ENCODE data around the gene BTBD9. TPM values are rescaled to one million over a fixed set of nuclear protein-coding genes. Genes with fewer than 3 reads are reported as not detected.

BTBD9 gene
- total RNA-seq, 4 donors from 2014 or later = 10.6 to 16.6 (median 15.1) TPM

- DNase-seq (ENCODE audit: low spot score in 2 of 2) = no peak
- intact Hi-C loops (cut with DNase I; ENCODE audit: low total_unique reads) = no loop called here
- 96 to 98% methylated on average over 8 of the region's 8 CpGs for WGBS, 2 donors
- TF ChIP-seq, protein P1, sequence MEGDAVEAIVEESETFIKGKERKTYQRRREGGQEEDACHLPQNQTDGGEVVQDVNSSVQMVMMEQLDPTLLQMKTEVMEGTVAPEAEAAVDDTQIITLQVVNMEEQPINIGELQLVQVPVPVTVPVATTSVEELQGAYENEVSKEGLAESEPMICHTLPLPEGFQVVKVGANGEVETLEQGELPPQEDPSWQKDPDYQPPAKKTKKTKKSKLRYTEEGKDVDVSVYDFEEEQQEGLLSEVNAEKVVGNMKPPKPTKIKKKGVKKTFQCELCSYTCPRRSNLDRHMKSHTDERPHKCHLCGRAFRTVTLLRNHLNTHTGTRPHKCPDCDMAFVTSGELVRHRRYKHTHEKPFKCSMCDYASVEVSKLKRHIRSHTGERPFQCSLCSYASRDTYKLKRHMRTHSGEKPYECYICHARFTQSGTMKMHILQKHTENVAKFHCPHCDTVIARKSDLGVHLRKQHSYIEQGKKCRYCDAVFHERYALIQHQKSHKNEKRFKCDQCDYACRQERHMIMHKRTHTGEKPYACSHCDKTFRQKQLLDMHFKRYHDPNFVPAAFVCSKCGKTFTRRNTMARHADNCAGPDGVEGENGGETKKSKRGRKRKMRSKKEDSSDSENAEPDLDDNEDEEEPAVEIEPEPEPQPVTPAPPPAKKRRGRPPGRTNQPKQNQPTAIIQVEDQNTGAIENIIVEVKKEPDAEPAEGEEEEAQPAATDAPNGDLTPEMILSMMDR (IDR thresholded peaks at IDR 0.05) = no peak
- TF ChIP-seq POLR2A (IDR thresholded peaks at IDR 0.05) = no peak
- no peak overlapping the region for H3K4me3 ChIP-seq (ENCODE audit: low read depth, poor library complexity, severe bottlenecking)
Measured at GRCh38 chr6:38617856-38618255, 21.9 kb downstream of the BTBD9 start.

DNA sequence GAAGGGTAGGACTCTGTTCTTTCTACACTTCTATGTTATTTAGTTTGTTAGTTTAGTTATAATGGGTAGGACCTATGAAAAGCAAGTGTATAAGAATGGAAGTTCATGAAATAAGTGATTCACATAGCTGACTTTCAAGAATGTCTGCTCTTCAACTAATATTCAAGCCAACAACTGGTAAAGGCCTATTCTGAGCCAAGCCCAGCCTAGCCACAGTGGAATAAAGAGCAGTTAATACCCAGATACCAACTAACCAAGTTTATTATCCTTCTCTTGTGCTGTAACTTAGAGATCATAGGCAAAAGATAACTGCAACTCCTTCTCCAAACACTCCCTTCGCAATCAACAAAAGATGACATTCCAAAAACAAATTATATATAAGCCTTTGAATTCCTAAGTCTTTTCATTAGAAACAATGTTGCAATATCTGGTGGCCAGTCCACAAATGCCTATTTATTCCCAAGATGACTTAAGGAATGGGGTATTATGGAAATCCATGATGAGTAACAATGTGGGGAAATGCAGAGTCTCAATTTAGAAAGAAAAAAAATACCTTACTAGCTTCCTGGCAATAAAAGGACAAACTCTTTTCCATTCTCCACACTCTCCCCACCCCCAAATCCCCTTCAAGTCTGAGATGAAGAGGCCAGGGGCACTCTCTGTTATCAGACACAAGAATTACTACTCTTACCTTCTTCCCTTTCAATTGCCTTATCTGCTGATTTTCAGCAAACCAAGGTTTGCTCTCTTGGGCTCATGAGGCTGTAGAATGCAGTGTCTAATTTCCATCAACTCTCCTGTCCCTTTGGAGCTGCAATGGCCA is 27.4 kb downstream of the BTBD9 start:
- no peak for TF ChIP-seq POLR2A (IDR thresholded peaks at IDR 0.05)
- TF ChIP-seq, protein P1 (IDR thresholded peaks at IDR 0.05) = no peak
- 84 to 89% methylated on average over 1 of the region's 1 CpG for WGBS, 2 donors
- DNase-seq (ENCODE audit: low spot score in 2 of 2) = no peak
- H3K4me3 ChIP-seq (ENCODE audit: low read depth, poor library complexity, severe bottlenecking) = no peak overlapping the region
- intact Hi-C loops (cut with DNase I; ENCODE audit: low total_unique reads) = no loop called here

- no peak overlapping the region for H3K4me3 ChIP-seq (ENCODE audit: low read depth, poor library complexity, severe bottlenecking)
- DNase-seq (ENCODE audit: low spot score in 2 of 2) = no peak
- intact Hi-C loops (cut with DNase I; ENCODE audit: low total_unique reads) = no loop called here
- WGBS, 2 donors = 74 to 76% methylated on average over 6 of the region's 6 CpGs
- TF ChIP-seq, protein P1 (IDR thresholded peaks at IDR 0.05) = no peak
- no peak for TF ChIP-seq POLR2A (IDR thresholded peaks at IDR 0.05)
Measured at GRCh38 chr6:38610050-38610625, 29.6 kb downstream of the BTBD9 start.

DNA sequence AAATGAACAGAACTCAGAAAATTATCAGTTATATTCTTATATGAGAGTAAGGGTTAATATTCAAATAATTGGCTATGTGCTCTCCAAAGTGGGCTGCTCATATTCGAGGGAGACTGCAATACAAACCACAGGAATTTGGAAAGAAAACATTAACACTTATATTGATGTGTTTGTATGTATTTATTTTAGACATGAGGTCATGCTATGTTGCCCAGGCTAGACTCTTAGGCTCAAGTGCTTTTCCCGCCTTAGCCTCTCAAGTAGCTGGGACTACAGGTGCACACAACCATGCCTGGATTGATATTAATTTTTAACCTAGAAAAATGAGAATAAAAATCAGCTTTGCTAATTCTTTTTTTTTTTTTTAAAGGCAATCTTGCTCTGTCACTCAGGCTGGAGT is 35.0 kb downstream of the BTBD9 start:
- intact Hi-C loops (cut with DNase I; ENCODE audit: low total_unique reads) = no loop called here
- no peak overlapping the region for H3K4me3 ChIP-seq (ENCODE audit: low read depth, poor library complexity, severe bottlenecking)
- DNase-seq (ENCODE audit: low spot score in 2 of 2) = no peak

GRCh38 chr6:38603966-38604365 is 35.8 kb downstream of the BTBD9 start:
- no peak overlapping the region for H3K4me3 ChIP-seq (ENCODE audit: low read depth, poor library complexity, severe bottlenecking)
- TF ChIP-seq, protein P1 (IDR thresholded peaks at IDR 0.05) = no peak
- no peak for TF ChIP-seq POLR2A (IDR thresholded peaks at IDR 0.05)
- DNase-seq (ENCODE audit: low spot score in 2 of 2) = no peak
- intact Hi-C loops (cut with DNase I; ENCODE audit: low total_unique reads) = no loop called here
- 71 to 72% methylated on average over 3 of the region's 3 CpGs for WGBS, 2 donors

More for the DNA sequence above, 35.0 kb downstream of the BTBD9 start:
- 58 to 72% methylated on average over 2 of the region's 2 CpGs for WGBS, 2 donors
- TF ChIP-seq POLR2A (IDR thresholded peaks at IDR 0.05) = no peak
- TF ChIP-seq, protein P1 (IDR thresholded peaks at IDR 0.05) = no peak

All from lower leg skin (tissue), 4 donors.